HG03025 (cell line): Measurements from ENCODE around the gene MYADM.
"Not testable (repeated sequence)": the region's sequence is repeated elsewhere in the genome, so short reads cannot be mapped to it uniquely, and the experiment has no call there.

ENCODE experiments used
- ATAC-seq: cut with Tn5 transposase; IDR thresholded peaks from one replicate; pipeline ENCODE4 v1.9.1; 2021; ENCODE audit warnings: mild to moderate bottlenecking, moderate library complexity; ENCODE audit not compliant: unreplicated experiment, low FRiP score

The MYADM gene, protein sequence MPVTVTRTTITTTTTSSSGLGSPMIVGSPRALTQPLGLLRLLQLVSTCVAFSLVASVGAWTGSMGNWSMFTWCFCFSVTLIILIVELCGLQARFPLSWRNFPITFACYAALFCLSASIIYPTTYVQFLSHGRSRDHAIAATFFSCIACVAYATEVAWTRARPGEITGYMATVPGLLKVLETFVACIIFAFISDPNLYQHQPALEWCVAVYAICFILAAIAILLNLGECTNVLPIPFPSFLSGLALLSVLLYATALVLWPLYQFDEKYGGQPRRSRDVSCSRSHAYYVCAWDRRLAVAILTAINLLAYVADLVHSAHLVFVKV

DNA sequence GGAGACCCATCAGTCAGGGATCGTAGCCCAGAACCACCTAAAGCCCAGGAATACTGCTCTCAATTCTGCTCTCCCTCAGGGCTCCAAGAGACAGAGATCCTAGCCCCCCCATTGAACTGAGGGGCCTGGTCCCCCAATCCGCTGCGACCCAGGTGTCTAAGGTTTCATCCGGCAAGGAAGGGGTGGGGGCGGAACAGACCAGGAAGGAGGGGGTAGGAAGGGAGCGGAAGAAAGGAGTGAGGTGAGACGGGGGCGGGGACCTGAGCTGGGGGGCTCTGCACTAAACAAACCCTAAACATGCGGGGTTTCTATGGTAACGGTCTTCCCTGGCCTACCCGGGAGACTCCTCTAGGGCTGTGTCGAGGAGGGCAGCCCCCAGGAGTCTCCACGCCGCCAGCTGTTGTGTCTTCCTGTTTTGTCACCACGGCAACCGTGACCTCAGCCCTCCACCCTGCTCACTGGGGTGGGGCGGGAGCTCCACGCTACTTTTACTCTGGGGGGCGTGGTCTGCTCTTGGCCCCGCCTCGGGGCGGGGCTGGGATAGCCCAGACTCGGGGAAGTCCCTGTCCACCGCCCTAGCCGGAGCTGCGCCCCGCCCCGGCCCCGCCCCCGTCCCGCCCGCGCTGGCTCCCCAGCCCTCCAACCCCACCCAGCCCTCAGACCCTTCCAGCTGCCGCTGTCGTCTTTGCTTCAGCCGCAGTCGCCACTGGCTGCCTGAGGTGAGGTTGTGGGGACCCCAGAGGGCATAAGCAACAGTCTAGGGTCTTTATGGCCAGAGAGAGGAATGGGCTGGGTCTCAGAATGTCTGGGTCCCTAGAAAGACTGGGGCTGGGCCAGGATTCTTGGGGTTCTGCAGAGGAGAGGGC is at the start of gene MYADM:
Gene MYADM, plus strand, starts transcription at position 659 of the 866 bp plus-strand sequence. CDS start 5,647 bp downstream, outside the sequence.
- peak; percentile 54 for ATAC-seq

DNA sequence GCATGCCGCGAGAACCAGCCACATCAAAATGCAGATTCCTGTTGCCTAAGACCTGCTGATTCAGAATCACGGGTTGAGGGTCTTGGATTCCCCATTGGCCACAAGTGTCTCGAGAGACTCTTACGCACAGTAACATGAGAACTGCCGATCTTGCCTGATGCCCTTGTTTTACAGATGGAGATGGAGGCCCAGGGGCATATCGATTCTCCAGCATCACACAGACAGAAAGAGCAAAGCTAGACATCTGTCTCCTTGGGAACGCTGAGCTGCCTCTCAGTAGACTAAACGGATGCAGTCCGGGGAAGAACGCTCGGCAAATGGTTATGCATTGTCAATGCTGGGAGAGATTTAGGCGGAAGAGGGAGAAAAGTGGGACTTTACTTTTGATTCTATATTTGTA is 48.9 kb upstream of the MYADM start:
- ATAC-seq = no peak

DNA sequence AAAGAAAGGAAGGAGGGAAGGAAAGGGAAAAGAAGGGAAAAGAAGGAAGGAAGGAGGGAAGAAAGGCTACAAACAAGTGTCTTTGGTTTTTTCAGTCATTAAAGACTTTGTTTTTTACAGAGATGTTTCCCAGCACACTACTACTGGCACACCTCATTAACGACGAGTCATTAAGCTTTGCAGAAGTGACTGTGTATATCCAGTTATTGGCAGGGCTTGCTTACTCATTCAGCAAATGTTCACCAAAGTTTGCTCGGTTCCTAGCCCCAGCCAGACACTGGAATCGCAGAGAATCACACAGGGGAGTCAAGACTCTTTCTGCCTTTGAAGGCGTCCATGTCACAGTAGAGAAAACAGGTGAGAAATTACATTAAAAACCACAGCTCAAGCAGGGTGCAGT is 47.8 kb upstream of the MYADM start:
- no peak for ATAC-seq

DNA sequence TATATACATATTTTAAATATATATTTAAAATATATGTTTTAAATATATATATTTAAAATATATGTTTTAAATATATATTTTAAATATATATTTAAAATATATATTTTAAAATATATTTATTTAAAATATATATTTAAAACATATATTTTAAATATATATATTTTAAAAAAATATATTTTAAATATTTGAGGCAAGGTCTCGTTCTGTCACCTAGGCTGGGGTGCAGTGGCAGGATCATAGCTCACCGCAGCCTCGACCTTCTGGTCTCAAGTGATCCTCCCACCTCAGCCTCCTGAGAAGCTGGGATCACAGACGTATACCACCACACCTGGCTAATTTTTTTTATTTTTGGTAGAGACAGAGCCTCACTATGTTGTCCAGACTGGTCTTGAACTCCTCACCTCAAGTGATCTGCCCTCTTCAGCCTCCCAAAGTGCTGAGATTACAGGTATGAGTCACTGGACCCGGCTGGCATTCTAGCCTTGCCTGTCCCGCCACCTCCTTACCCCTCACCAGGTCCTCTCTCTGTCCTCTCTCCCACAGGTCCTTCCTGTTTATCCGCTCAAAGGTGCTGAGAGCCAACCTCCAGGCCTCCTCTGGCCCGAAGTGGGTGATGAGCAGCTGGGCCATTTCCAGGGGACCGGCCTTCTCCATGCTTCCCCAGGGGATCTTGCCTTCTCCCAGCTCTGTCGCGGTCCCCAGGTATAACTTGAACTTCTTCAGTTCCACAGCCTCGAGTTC is 44.1 kb upstream of the MYADM start:
- no peak for ATAC-seq

DNA sequence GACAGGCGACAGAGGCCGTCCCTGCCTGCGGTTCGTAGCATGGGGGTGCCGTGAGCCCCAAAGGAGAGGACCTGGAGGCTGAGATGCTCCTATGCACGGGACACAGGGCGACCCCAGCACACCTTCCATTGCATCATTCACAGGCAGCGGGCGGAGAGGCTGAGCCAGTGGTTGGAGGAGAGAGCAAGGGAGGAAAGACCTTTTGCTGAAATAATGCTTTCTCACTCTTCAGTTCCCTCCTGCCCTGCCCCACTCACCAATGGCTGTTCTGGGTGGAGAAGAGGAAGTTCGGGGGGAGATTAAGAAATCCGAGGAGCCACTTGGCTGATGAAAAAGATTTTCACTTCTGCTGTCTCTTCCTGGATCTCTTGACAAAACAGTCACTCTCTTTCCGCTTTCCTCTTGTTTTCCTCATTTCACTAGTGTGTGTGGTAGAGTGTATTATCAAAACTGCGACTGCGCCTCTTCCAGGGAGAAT is 43.5 kb upstream of the MYADM start, which contains the start of gene NLRP12:
Gene NLRP12, minus strand, starts transcription at position 181 of the 478 bp plus-strand sequence. Its CDS starts 140 bp downstream, at position 41.
- no peak for ATAC-seq

DNA sequence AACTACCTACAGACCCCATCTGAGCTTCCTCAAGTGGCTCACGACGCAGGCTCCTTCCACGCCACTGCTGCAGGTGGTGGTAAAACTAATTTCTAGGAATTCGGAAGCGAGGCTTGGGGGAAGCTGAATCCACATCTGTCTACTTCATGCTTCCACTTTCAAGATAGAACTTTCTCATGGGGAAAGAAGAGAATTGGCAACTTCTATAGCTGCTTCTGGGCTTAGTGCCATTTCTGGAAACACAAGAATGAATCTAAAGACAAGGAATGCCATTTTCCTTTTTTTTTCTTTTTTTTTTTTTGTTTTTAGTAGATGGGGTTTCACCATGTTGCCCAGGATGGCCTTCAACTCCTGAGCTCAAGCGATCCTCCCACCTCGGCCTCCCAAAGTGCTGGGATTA is 40.8 kb upstream of the MYADM start:
- ATAC-seq = no peak

DNA sequence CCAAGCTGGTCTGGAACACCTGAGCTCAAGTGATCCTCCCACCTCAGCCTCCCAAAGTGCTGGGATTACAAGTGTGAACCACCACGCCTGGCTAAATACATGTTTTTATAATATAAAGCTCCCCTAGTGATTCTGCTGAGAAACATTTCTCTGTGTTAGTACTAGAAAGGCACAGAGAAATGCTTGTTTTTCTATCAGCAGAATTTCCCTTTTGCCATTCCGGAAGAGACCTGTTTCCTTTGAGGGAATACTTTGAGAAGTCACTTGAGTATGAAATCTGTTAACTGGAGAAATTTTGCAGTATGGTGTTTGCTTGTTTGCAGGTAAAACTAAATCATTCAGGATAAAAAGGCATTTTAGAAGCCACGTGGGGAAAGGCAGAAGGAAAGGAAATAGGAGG is 39.2 kb upstream of the MYADM start:
- no peak for ATAC-seq

DNA sequence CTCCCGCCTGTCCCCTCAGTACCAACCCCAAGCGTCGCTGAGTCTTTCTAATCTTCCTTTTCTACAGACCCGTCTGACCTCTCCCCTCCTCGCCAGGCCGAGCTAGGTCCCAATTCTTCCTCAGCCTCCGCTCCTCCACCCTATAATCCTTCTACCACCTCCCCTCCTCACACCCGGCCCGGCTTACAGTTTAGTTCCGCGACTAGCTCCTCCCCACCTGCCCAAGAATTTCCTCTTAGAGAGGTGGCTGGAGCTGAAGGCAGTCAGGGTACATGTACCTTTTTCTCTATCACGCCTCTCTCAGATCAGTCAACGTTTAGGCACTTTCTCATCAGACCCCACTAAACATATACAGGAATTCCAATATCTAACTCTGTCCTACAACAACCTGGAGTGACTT is 34.8 kb upstream of the MYADM start:
- not testable (repeated sequence) for ATAC-seq

DNA sequence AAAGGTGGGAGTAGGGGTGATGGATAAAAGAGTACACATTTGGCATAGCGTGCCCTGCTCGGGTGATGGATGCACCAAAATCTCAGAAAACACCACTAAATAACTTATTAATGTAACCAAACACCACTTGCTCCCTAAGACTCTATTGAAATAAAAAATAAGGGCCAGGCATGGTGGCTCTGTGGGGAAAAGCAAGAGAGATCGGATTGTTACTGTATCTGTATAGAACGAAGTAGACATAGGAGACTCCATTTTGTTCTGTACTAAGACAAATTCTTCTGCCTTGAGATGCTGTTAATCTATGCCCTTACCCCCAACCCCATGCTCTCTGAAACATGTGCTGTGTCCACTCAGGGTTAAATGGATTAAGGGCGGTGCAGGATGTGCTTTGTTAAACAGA is 29.2 kb upstream of the MYADM start:
- not testable (repeated sequence) for ATAC-seq

DNA sequence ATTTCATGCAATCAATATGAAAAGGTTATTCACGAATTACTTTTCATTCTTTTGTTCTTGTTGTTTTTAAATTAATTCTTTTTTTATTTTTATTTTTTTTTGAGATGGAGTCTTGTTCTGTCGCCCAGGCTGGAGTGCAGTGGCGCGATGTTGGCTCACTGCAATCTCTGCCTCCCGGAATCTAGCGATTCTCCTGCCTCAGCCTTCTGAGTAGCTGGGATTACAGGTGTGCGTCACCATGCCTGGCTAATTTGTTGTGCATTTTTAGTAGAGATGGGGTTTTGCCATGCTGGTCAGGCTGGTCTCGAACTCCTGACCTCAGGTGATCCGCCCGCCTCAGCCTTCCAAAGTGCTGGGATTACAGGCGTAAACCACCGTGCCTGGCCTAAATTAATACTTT is 27.4 kb upstream of the MYADM start:
- not testable (repeated sequence) for ATAC-seq

DNA sequence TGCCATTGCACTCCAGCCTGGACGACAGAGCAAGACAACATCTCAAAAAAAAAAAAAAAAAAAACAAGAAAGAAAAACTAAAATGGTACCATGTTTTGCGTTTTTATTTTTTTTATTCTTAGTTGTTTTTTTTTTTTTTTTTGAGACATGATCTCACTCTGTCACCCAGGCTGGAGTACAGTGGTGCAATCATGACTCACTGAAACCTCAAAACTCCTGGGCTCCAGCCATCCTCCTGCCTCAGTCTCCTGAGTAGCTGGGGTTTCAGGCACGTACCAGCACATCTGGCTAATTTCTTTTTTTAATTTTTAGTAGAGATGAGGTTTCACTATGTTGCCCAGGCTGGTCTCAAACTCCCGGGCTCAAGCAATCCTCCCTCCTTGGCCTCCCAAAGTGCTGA is 26.8 kb upstream of the MYADM start:
- ATAC-seq = not testable (repeated sequence)

DNA sequence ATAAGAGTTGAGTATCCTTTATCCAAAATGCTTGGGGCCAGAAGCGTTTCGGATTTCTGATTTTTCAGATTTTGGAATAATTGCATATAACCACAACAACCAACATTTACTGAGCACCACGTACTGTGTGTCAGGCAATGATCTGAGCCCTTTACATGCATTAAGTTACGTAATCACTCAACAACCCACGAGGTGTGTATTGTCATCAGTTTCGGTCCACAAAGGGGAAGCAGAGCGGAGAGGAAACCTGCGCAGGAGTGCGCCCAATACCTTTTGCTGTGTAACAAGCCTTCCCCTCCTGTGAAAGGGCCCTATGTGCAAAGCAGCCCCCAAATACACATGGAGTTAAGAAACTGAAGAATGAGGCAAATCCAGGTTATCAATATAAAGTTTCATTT is 22.8 kb upstream of the MYADM start:
- ATAC-seq = no peak

DNA sequence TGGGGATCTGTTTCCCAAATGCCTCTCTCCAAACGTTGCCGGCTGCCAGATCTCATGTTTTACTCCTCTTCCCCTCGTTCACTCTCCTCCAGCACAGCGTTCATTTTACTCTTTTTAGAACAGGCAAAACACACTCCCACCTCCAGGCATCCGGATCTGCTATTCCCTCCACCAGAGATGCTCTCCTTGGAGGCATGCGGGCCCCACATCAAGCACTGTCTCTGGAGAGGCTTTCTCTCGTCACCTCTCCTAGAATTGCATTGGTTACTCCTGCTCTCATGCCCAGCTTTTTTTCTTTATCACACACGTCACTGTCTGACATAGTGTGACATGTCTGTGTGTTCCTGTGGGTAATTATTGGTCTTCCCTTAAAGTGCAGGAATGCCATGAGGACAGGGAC is 20.1 kb upstream of the MYADM start:
- no peak for ATAC-seq

DNA sequence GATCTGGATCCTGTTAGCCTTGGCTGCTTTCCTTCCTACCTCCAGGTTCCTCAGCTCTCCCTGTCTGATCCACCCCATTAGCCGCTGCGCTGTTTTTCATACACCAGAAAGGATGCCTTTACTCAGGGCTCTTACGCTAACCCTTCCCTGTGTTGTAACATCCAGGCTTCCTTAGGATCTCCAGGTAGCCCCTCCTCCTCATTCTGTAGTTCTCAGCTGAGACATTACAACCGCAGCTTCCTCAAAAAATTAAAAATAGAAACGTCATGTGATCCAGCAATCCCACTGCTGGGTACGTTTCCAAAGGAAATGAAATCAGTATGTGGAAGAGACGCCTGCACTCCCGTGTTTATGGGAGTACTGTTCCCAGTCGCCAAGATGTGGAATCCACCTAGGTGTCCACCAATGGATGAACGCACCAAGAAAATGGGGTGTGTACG is 18.4 kb upstream of the MYADM start:
- no peak for ATAC-seq

DNA sequence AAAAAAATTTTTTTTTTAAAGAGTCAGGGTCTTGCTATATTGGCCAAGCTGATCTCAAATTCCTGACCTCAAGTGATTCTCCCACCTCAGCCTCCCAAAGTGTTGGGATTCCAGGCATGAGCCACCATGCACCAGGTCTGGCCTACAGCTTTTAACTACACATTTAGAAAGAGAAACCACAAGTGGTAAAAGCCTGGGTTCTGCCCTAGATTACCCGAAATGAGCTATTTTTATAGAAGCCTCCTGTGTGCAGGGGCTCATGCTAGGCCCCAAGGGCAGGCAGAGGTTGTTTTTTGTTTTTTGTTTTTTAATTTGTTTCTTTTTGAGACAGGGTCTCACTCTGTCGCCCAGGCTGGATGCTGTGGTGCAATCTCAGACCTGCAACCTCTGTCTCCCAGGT is 14.0 kb upstream of the MYADM start:
- ATAC-seq = no peak

DNA sequence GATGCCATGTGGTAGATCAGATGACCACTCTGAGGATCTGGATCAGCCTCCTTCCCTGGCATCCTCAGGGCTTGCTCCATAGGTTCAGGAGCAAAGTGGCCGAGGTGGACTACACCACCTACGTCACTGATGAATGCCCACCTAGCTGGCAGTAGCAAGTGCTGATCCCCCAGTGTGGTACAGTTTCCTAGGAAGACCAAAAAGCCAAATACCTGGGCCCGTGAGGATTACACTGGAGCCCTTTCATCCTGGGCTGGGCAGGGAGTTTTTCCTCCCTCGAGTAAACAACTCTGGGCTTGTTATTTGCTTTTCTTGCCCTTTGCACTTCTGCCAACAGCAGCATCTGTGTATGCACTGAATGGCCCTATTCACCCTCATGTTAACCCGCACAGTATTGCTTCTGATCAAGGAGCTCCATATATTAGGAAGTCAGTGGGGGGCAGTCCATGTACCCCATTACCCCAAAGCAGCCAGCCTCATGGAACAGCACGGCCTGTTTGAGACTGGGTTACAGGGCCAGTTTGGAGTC is 3.3 kb upstream of the MYADM start:
- no peak for ATAC-seq

DNA sequence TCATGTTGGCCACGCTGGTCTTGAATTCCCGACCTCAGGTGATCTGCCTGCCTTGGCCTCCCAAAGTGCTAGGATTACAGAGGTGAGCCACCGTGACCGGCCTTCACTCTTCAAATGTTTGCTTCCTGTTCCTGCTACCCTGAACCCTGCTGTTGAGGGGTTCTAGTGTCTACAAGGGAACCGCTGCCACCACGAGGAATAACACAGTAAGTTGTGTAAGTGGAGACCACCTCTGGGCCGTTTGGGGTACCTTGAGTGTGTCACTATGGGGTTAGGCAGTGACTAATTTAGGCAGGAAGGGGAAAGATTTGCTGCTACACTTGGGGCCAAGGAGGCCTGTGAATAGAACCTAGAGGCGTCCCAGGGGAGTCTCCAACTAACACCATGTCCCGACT is 2.2 kb upstream of the MYADM start:
- no peak for ATAC-seq

DNA sequence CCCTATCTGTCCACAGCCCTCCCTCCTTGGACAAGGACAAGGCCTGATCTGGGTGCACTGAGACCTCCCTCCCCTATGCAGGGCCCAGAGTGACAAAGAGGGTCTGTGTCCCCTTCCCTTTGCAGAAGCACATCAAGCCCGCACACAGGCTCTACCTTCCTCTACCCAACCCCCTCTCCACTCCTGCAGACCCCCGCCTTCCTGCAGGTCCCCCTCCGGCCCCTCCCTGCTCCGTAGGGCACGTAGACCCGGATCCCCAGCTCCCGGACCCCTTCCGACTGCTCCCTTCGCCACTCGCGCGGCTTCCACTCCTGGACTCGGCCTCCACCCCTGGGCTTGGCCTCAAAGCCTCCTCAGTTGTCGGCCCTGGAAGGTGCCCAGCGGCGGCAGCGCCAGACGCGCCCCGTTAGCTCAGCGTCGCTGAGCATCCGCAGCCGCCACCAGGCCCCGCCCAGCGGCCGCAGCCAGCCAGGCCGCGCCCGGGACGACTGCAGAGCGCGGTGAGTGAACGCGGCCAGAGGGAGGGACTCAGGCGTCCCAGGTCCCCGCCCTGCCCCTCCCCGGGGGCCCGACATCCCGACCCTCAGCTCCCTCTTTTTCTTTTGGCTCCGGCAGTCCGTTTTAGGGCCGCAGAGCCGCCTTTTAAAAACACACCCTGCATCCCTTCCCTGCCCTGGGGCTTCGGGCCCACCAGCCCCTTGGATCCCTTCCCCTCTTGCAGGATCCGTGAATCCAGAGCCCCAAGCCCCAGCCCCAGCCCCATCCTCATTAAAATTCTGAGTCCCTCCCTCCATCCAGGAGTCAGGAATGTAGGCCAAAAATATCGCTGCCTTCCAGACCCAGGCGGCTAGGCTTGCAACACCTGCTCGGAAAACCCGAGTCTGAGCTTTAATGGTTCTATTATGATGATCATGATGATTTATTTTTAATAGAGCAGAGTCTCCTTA is 1.5 kb upstream of the MYADM start:
- no peak for ATAC-seq

DNA sequence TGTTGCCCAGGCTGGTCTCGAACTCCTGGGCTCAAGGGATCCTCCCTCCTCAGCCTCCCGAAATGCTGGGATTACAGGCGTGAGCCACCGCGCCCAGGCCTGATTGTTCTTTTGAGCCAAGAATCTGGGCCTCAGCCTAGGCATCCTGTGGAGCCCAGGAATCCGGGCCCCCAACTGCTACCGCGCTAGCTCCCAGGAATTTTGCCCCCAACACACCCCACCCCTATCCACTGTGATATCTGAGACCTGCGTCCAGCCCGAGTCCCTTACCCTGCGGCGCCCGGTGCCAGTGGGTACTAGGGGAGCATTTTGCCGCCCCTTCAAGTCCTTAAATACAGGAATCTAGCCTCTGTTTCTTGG is 838 bp upstream of the MYADM start:
- no peak for ATAC-seq
